GM18505 (cell line): Measurements from ENCODE around the gene BCL11B.

ENCODE experiments used
- ATAC-seq: cut with Tn5 transposase; IDR thresholded peaks from one replicate; pipeline ENCODE4 v1.9.1; 2021; ENCODE audit not compliant: unreplicated experiment
- POLR2A ChIP-seq: IDR thresholded peaks from 4 replicates; pipeline ENCODE4 v1.6.1; 2011; ENCODE audit warnings: borderline replicate concordance; ENCODE audit not compliant: insufficient read depth, insufficient read length; ENCODE audit errors: extremely low read depth

BCL11B gene

GRCh38 chr14:99198746-99199502 is 73.1 kb downstream of the BCL11B start:
- ATAC-seq = no peak
- TF ChIP-seq POLR2A = no peak

- ATAC-seq = no peak
- no peak for TF ChIP-seq POLR2A
Measured at GRCh38 chr14:99196310-99196650, 75.7 kb downstream of the BCL11B start.

GRCh38 chr14:99195602-99196309 is 76.2 kb downstream of the BCL11B start:
- no peak for TF ChIP-seq POLR2A
- no peak for ATAC-seq

DNA sequence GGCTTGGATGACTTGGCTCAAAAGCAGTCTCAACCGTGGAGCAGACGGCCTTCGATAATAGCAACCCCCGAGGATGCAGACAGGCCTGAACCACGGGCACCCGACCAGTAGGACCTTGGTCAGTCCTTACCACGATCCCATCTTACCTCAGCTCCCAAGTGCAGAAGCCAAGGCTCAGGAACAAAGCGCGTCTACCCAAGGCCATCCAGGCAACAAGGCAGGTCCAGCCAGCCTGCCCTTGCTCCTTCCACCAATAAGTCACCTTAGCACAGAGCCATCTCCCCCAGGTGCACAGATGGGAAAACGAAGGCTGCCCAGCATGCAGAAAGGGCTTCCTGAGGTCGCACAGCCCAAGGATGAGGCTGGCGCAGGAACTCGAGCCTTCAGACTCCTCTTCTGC is 77.3 kb downstream of the BCL11B start:
- no peak for ATAC-seq
- no peak for TF ChIP-seq POLR2A

GRCh38 chr14:99194136-99194535 is 77.9 kb downstream of the BCL11B start:
- TF ChIP-seq POLR2A = no peak
- ATAC-seq = no peak

- ATAC-seq = no peak
- TF ChIP-seq POLR2A = no peak
Measured at GRCh38 chr14:99192830-99193229, 79.2 kb downstream of the BCL11B start.

- TF ChIP-seq POLR2A = no peak
- ATAC-seq = no peak
Measured at GRCh38 chr14:99192028-99192621, 79.9 kb downstream of the BCL11B start.

- no peak for TF ChIP-seq POLR2A
- ATAC-seq = no peak
Measured at GRCh38 chr14:99191395-99192027, 80.5 kb downstream of the BCL11B start.

DNA sequence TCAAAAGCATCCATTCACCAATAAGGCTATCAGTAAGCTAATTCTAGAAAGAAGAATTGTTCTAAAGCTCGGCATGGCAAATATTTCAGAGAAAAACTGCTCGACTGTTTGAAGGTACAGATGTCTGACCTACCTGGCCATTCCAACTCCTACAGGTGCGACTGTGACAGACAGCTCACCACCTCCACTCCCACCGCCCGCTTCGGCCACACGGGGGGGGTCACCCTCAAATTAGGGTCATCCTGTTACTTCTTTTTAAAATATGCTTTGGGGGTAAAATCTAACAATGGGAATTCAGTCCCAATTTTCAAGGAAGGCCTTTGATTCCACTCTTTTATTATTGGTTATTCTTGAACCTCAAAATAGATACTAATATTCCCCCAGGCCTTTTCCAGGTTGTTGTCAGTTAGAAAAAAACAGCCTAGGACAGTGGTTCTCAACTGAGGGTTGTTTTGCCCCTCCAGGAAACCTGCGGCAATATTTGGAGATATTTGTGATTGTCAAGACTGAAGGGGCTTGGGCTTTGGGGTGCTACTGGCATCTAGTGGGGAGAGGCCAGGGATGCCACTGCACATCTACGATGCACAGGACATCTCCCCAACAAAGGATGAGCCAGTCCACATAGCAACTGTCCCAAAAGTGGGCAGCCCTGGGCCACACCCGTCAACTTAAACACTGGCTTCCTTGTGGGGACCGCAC is 81.2 kb downstream of the BCL11B start:
- ATAC-seq = no peak
- no peak for TF ChIP-seq POLR2A

GRCh38 chr14:99189201-99189801 is 82.7 kb downstream of the BCL11B start:
- TF ChIP-seq POLR2A = no peak
- no peak for ATAC-seq

GRCh38 chr14:99188731-99189191 is 83.2 kb downstream of the BCL11B start:
- ATAC-seq = no peak
- TF ChIP-seq POLR2A = no peak

DNA sequence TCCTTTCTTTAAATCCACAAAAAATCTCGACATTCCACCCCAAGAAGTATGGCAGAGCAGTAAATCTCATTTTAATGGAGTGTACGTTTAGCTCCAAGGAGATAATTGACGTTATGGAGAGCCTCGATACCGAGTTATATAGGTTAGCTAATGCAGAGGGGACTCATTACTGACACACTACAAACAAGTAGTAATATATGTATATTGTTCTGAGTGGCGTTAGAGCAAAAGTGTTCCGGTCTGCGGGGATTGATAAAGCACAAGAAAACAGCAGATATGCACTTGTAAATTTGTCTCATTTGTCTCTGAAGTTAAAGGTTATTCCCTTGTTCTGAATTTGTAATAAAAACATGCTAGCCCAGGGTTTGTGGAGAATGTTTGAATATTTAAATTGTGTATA is 84.1 kb downstream of the BCL11B start:
- no peak for ATAC-seq

More for the DNA sequence above, 84.1 kb downstream of the BCL11B start:
- no peak for TF ChIP-seq POLR2A
